Measurements from ENCODE around the gene RLBP1. TPM values are rescaled to one million over a fixed set of nuclear protein-coding genes. Genes with fewer than 3 reads are reported as not detected.
"Not testable (repeated sequence)": the region's sequence is repeated elsewhere in the genome, so short reads cannot be mapped to it uniquely, and the experiment has no call there.

RLBP1 gene
- not detected in 2 replicates for total RNA-seq (2022)
- not detected for Bru-seq, nascent RNA
- not detected for BruChase-seq, experiment 1, labeled RNA remaining after a 2-hour chase
- not detected for BruChase-seq, experiment 2, labeled RNA remaining after a 6-hour chase
- long read RNA-seq: 0 reads

GRCh38 chr15:89221543-89221942, at the start of gene RLBP1:
TSS of gene RLBP1 (minus strand) at chr15:89221579. CDS start at chr15:89218975, 2,604 bp downstream.
- Histone ChIP-seq H3K27me3 (replicated peaks; ENCODE audit: control insufficient read depth, insufficient read depth, low read length) (no peaks in the 10 kb centered on the region), H3K36me3 (ENCODE audit: control insufficient read depth, insufficient read depth, low read length) (no peaks in the 10 kb centered on the region), H3K9me3 (no peaks in the 10 kb centered on the region), H3K4me3 (ENCODE audit: low read depth, low read length) (no peak within 1 kb of the TSS), H3K4me1 (no peaks in the 10 kb centered on the region)
- H3K27ac Mint-ChIP-seq (ENCODE audit: unreplicated experiment): no peak within 1 kb of the TSS
- TF ChIP-seq CTCF (IDR thresholded peaks at IDR 0.05; ENCODE audit: insufficient read depth in 1 of 2, low read depth in 1 of 2, low read length in 1 of 2, severe bottlenecking in 1 of 2, unreplicated experiment in 1 of 2): no peak
- BruUV-seq (replicated peaks): no TSS peak
- no peak within 1 kb of the TSS for H3K4me3 Mint-ChIP-seq (ENCODE audit: unreplicated experiment)
- ChIA-PET POLR2A (interaction anchor here (0.5 kb wide), 1 partner anchor 19 kb away, joined by 8 read pairs; no protein-coding TSS in a partner anchor), CTCF (interaction anchor here (1.9 kb wide), 1 partner anchor 15 kb away, joined by 7 read pairs; no protein-coding TSS in a partner anchor)
- H3K27me3 Mint-ChIP-seq (ENCODE audit: insufficient read depth, unreplicated experiment): no peaks in the 10 kb centered on the region
- no peaks in the 10 kb centered on the region for H3K4me1 Mint-ChIP-seq (ENCODE audit: low read depth, unreplicated experiment)
- no peaks in the 10 kb centered on the region for H3K9me3 Mint-ChIP-seq (ENCODE audit: unreplicated experiment)
- no peaks in the 10 kb centered on the region for H3K36me3 Mint-ChIP-seq (ENCODE audit: insufficient read depth, unreplicated experiment)
- no peak for DNase-seq
- intact Hi-C loops (cut with micrococcal nuclease; ENCODE audit: unreplicated experiment): no loop called here

- intact Hi-C loops (cut with micrococcal nuclease; ENCODE audit: unreplicated experiment); CTCF ChIA-PET; POLR2A ChIA-PET; H3K27me3 ChIP-seq (replicated peaks; ENCODE audit: control insufficient read depth, insufficient read depth, low read length); H3K9me3 Mint-ChIP-seq (ENCODE audit: unreplicated experiment); H3K4me3 Mint-ChIP-seq (ENCODE audit: unreplicated experiment); H3K36me3 ChIP-seq (ENCODE audit: control insufficient read depth, insufficient read depth, low read length); H3K27me3 Mint-ChIP-seq (ENCODE audit: insufficient read depth, unreplicated experiment); DNase-seq; H3K4me1 ChIP-seq; H3K4me3 ChIP-seq (ENCODE audit: low read depth, low read length); H3K9me3 ChIP-seq; BruUV-seq (replicated peaks); H3K27ac Mint-ChIP-seq (ENCODE audit: unreplicated experiment): not testable (repeated sequence)
- Mint-ChIP-seq H3K36me3 (ENCODE audit: insufficient read depth, unreplicated experiment) (peaks cover 43% of the 10 kb centered on the region), H3K4me1 (ENCODE audit: low read depth, unreplicated experiment) (peaks cover 15% of the 10 kb centered on the region)
Measured at GRCh38 chr15:89250142-89250541, 28.8 kb upstream of the RLBP1 start.

DNA sequence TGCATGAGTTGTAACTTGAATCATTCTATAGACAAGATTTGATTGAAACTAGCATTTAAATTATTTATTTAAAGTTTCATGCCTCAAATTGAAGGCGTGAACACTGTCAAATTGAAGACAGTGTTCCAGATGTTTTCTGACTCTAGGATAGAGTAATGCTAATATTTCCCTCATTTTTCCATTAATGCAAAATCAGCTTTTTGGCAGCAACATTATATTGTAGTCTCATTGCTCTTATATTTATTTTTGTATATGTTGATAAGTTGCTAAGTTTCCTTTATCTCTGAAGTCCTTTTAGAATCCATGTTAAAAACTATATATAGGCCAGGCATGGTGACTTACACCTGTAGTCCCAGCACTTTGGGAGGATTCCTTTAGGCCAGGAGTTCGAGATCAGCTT, 27.2 kb upstream of the RLBP1 start:
- TF ChIP-seq CTCF (IDR thresholded peaks at IDR 0.05; ENCODE audit: insufficient read depth in 1 of 2, low read depth in 1 of 2, low read length in 1 of 2, severe bottlenecking in 1 of 2, unreplicated experiment in 1 of 2): no peak
- H3K27me3 Mint-ChIP-seq (ENCODE audit: insufficient read depth, unreplicated experiment): no peaks in the 10 kb centered on the region
- H3K4me3 ChIP-seq (ENCODE audit: low read depth, low read length): no peak overlapping the region
- CTCF ChIA-PET: no interaction called here
- H3K4me3 Mint-ChIP-seq (ENCODE audit: unreplicated experiment): no peak overlapping the region
- no peaks in the 10 kb centered on the region for H3K36me3 ChIP-seq (ENCODE audit: control insufficient read depth, insufficient read depth, low read length)
- no peaks in the 10 kb centered on the region for H3K9me3 ChIP-seq
- POLR2A ChIA-PET: no interaction called here
- H3K9me3 Mint-ChIP-seq (ENCODE audit: unreplicated experiment): no peaks in the 10 kb centered on the region
- BruUV-seq (replicated peaks): no TSS peak
- intact Hi-C loops (cut with micrococcal nuclease; ENCODE audit: unreplicated experiment): no loop called here
- H3K36me3 Mint-ChIP-seq (ENCODE audit: insufficient read depth, unreplicated experiment): peaks cover 52% of the 10 kb centered on the region
- peaks cover 17% of the 10 kb centered on the region for H3K4me1 Mint-ChIP-seq (ENCODE audit: low read depth, unreplicated experiment)
- H3K4me1 ChIP-seq: 0 out of 2 replicates have a peak, but pooled peaks cover 4% of the 10 kb centered on the region
- no peaks in the 10 kb centered on the region for H3K27me3 ChIP-seq (replicated peaks; ENCODE audit: control insufficient read depth, insufficient read depth, low read length)
- DNase-seq: no peak
- no peak overlapping the region for H3K27ac Mint-ChIP-seq (ENCODE audit: unreplicated experiment)

All from Caco-2 (cell line).